OCI-LY3 (cell line): ENCODE results near the gene HRAS.

Experiments
- H2AFZ ChIP-seq: fragments of 200-600, 300-600 bp; shearing (Covaris generic); 2 replicates; pipeline ENCODE4 v1.6.0; 2014; ENCODE audit warnings: antibody characterized with exemption, low read depth, low read length
- H3K27ac ChIP-seq: fragments of 200-600, 300-600 bp; sonication (generic); 2 replicates; pipeline ENCODE4 v1.5.1; 2014; ENCODE audit warnings: mild to moderate bottlenecking, low read length, moderate library complexity, mixed read lengths
- H3K27me3 ChIP-seq: fragments of 200-600, 300-600 bp; sonication (generic); 2 replicates; pipeline ENCODE4 v1.6.1; 2014; ENCODE audit warnings: low read depth, low read length, mixed read lengths
- H3K36me3 ChIP-seq: fragments of 200-600, 300-600 bp; sonication (generic); replicated peaks from 2 replicates; pipeline ENCODE3; 2014; ENCODE audit warnings: low read depth, low read length, mixed read lengths
- H3K4me1 ChIP-seq: fragments of 300-600, 200-600 bp; sonication (generic); 2 replicates; pipeline ENCODE4 v1.6.1; 2014; ENCODE audit warnings: low read length, mixed read lengths
- H3K4me2 ChIP-seq: fragments of 200-600, 300-600 bp; sonication (generic); 2 replicates; pipeline ENCODE4 v1.6.1; 2014; ENCODE audit warnings: low read length, mixed read lengths
- H3K4me3 ChIP-seq: fragments of 300-600, 200-600 bp; sonication (generic); 2 replicates; pipeline ENCODE4 v1.5.1; 2014; ENCODE audit warnings: antibody characterized with exemption, mild to moderate bottlenecking, low read length, moderate library complexity
- H3K79me2 ChIP-seq: fragments of 300-600, 200-600 bp; shearing (Covaris generic); 2 replicates; pipeline ENCODE4 v1.6.1; 2014; ENCODE audit warnings: mild to moderate bottlenecking, low read length, mixed read lengths
- H3K9ac ChIP-seq: fragments of 300-600, 200-600 bp; shearing (Covaris generic); 2 replicates; pipeline ENCODE4 v1.6.0; 2014; ENCODE audit warnings: mild to moderate bottlenecking, low read length, moderate library complexity
- H3K9me3 ChIP-seq: fragments of 200-600, 300-600 bp; shearing (Covaris generic); 2 replicates; pipeline ENCODE4 v1.6.1; 2014; ENCODE audit warnings: low read length, mixed read lengths; ENCODE audit not compliant: insufficient read depth
- H4K20me1 ChIP-seq: fragments of 200-600, 300-600 bp; sonication (generic); 2 replicates; pipeline ENCODE4 v1.6.1; 2016; ENCODE audit warnings: low read length, mixed read lengths; ENCODE audit not compliant: insufficient read depth
- CTCF ChIP-seq: fragments of 200-600, 300-600 bp; sonication (generic); IDR thresholded peaks from 2 replicates; pipeline ENCODE4 v1.5.1; 2014; ENCODE audit warnings: antibody characterized with exemption, low read length, low read depth
- EZH2phosphoT487 ChIP-seq: fragments of 200-600 bp; shearing (Covaris generic); IDR thresholded peaks from 2 replicates; pipeline ENCODE4 v1.6.1; 2018; ENCODE audit warnings: antibody characterized with exemption, mixed run types, low read depth

HRAS gene

DNA sequence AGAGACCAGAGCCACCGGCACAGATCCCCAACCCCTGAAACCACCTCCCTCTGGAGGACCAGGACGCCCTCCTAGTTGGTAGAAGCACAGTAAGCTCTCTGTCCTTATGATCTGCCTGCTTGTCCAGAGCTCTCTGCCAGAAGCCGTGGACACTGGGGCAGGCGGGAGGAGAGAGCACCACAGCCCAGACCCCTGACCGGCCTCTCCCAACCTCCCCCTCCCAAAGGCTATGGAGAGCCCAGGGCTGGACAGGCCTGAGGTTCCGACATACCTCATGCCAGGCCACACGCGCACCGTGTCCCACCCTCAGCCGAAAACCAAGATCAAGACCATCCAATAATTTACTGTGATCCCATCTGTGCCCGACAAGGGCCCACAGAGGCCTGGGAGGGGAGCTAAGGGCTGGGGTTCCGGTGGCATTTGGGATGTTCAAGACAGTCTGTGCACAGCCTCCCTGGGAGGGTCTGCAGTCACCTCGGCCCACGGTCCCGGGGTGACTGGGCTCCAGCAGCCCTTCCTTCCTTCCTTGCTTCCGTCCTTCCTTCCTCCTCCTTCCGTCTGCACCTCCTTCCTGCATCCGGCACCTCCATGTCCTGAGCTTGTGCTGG is 3.4 kb downstream of the HRAS start:
- Histone ChIP-seq H3K79me2 (peaks cover 12% of the 10 kb centered on the region), H3K36me3 (no peaks in the 10 kb centered on the region), H3K4me1 (peaks cover 12% of the 10 kb centered on the region; the same call in 1 of the 2 replicates), H3K9me3 (no peaks in the 10 kb centered on the region), H3K27ac (no peak overlapping the region), H2AFZ (no peak overlapping the region), H4K20me1 (peaks cover 10% of the 10 kb centered on the region), H3K4me3 (no peak overlapping the region), H3K27me3 (no peaks in the 10 kb centered on the region), H3K4me2 (no peak overlapping the region), H3K9ac (no peak overlapping the region)
- no peak for TF ChIP-seq EZH2phosphoT487
- TF ChIP-seq CTCF: no peak

- Histone ChIP-seq H3K9me3 (no peaks in the 10 kb centered on the region), H3K27me3 (no peaks in the 10 kb centered on the region), H4K20me1 (peaks cover 10% of the 10 kb centered on the region), H3K4me1 (peaks cover 6% of the 10 kb centered on the region; the same call in 1 of the 2 replicates), H3K4me3 (no peak overlapping the region), H3K79me2 (peaks cover 12% of the 10 kb centered on the region), H3K27ac (no peak overlapping the region), H3K9ac (no peak overlapping the region), H3K36me3 (no peaks in the 10 kb centered on the region), H3K4me2 (no peak overlapping the region), H2AFZ (no peak overlapping the region)
- TF ChIP-seq CTCF: no peak
- no peak for TF ChIP-seq EZH2phosphoT487
These were observed 4.2 kb downstream of the HRAS start for GRCh38 chr11:530960-531831.

DNA sequence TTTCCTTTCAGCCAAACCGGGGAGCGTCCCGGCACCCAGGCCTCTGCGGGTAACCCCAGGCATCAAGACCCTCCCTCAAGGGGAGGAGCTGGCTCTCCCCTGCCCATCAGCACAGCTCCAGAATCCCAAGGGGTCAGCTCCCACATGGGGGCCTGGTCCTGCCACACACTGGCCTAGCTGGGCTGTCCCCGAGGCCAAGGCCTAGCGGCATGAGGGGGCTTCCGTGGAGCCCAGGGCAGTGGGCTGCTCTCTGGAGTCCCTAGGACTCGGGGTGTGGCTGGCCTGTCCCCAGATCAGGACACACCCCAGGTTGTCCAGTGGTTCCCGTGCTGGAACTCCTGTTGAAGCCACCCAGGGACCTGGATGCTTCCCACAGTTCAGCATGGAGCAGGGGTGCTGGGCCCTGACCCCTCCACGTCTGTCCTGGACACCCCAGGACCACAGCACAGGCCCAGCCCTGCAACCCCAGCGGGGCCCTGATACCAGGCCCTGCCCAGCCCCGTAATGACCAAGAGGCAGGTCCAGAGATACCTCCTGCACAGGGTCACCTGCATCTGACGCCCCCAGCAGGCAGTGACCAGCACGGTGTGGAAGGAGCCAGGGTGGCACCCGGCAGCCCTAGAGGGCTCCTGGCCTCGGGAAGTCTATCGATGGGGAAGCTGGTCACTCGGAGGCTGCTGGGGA is 5.5 kb downstream of the HRAS start:
- Histone ChIP-seq H2AFZ (no peak overlapping the region), H3K36me3 (no peaks in the 10 kb centered on the region), H3K27ac (no peak overlapping the region), H4K20me1 (peaks cover 10% of the 10 kb centered on the region), H3K9me3 (no peaks in the 10 kb centered on the region), H3K79me2 (peaks cover 10% of the 10 kb centered on the region), H3K4me1 (peaks cover 6% of the 10 kb centered on the region; the same call in 1 of the 2 replicates), H3K4me3 (no peak overlapping the region), H3K9ac (no peak overlapping the region), H3K27me3 (no peaks in the 10 kb centered on the region), H3K4me2 (no peak overlapping the region)
- TF ChIP-seq EZH2phosphoT487: no peak
- no peak for TF ChIP-seq CTCF
